Activated T-cell treated with anti-CD3 and anti-CD28 coated beads, Interleukin-2, amount 50 U/mL, for 48 hours (primary cell): ENCODE measurements around the gene SCAI.
"Not testable (repeated sequence)": the region's sequence is repeated elsewhere in the genome, so short reads cannot be mapped to it uniquely, and the experiment has no call there.

ENCODE experiments used
- DNase-seq, 2 experiments: peaks; one replicate each; pipeline ENCODE4 v3.0.0-alpha.2; 2020

Gene SCAI

DNA sequence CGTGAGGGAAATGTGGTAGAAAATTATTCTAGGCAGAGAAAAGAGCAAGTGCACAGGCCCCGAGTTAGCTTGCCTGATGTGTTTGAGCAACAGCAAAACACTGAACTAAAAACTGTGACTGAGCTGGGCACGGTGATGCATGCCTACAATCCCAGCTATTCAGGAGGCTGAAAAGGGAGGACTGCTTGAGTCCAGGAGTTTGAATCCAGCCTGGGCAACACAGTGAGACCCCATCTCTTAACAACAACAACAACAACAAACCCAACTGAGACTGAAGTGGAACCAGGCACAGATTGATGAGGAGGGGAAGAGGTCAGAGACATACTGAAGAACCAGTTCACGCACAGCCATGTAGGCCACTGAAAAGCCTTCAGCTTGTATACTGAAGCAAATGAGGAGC lies 42.5 kb downstream of the SCAI start:
- DNase-seq = no peak

DNA sequence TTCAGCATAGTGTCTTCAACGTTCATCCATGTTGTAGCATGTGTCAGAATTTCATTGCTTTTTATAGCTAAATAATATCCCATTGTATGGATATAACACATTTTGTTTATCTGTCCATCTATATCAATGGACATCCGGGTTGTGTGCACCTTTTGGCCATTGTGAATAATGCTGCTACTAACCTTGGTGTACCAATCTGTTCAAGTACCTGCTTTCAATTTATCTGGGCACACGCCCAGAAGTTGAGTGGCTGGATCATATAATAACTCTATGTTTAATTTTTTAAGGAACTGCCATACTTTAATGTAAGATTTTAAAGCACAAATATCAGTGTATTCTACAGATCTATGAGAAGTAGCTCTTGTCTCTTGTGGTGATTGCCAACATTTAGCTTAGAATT lies 43.5 kb downstream of the SCAI start:
- DNase-seq = no peak

DNA sequence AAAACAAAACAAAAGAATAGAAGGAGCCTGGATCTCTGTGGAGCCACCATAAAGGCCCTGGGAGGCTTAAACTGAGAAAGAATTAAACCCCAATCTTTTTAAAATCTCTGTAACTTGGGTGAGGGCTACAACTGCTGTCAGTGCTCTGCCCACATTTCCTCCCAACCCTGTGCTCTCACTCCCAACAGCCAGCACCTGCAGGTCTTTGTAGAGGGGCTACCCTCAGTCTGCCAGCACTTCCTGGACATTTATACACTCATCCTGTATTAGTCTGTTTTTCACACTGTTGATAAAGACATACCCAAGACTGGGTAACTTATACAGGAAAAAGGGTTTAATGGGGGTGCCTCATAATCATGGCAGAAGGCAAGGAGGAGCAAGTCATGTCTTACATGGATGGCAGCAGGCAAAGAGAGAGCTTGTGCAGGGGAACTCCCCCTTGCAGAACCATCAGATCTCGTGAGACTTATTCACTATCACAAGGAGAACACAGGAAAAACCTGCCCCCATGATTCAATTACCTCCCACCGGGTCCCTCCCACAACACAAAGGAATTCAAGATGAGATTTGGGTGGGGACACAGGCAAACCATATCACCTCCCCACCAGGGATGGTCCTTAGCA lies 47.4 kb downstream of the SCAI start:
- DNase-seq = no peak

DNA sequence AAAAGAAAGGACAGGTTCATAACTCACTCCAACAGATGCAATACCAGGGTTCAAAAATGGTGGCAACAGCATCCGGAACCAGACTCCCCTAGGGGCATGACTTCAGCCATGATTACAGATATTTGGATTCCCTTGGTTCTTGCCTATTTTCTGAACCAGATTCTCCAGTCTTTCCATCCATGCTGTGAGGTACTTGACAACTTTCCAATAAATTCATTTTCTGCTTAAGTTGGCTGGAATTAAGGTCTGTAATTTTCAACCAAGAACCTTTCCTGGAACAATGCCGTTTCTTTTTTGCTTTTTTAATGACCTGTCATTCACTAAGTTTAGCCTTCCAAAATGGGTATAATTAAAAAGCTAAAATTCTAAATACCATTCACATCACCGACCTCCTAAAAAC lies 52.2 kb downstream of the SCAI start:
- no peak for DNase-seq

DNA sequence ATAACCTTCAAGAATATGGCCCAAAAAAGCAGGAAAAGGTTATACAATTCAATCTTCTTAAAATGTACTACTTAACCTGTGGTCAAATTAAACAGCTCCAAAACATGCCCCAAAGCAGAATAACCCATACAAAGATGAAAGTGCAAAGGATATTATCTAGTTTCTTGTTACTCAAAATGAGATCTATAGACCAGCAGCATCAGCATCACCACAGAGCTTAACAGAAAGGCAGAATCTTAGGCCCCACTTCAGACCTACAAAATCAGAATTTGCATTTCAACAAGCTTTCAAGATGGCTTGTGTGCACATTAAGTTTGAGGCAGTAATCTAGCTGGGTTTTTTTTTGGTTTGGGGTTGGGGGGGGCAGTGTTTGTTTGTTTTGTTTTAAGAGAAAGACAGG lies 54.0 kb downstream of the SCAI start:
- no peak for DNase-seq

DNA sequence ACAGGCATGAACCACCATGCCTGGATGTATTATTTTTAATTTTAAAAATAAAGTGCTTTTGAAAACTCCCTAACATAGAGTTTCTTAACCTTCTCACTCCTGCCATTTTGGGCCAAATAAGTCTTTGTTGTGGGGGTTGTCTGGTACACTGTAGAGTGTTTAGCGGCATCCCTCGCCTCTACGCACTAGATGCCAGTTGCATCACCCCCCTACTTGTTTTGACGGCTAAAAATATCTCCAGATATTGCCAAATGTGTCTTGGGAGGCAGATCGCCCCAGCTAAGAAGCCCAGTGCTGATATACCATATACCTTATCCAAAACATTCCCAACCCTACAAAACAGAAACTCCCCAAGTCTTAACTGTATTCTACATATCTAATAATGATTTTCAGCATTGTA lies 54.6 kb downstream of the SCAI start:
- no peak for DNase-seq

DNA sequence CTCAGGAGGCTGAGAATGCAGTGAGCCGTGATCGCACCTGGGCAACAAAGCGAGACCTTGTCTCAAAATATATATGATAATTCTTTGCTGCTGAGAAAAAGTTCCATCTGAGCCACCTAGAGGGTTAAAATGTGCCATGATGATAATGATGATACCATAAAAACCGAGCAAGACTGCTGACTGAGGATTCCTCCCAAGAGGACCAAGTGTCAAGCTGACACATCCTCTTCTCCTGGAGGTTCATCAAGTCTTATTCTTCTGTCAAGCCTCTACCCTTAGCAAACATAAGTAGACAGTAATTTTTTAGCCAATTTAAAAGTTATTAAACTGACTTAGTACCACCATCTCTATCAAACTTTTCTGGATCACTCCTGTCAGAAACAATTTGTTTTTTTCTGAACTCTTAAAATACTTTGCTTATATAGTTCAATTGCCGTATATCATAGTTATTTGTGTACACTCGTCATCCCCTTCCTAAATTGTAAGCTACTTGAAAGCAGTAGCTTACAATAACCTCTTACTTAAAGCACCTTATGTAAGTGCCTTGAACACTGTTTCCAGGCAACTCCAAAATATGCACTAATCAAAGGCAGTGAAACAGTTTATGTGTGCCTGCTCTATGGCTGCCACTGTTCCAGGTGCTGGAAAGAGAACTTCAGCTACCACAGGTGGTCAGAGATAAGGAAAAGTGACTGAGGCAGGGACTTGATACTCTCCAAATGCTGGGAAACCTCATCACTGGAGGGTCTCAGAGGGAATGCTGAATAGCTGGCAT lies 57.4 kb downstream of the SCAI start:
- DNase-seq = no peak

DNA sequence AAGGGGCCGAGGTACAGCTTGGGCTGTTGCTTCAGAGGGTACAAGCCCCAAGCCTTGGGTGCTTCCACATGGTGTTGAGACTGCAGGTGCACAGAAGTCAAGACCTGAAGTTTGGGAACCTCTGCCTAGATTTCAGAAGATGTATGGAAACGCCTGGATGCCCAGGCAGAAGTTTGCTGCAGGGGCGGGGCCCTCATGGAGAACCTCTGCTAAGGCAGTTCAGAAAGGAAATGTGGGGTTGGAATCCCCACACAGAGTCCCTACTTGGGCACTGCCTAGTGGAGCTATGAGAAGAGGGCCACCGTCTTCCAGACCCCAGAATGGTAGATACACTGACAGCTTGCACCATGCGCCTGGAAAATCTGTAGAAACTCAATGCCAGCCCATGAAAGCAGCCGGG lies 61.1 kb downstream of the SCAI start:
- not testable (repeated sequence) for DNase-seq

DNA sequence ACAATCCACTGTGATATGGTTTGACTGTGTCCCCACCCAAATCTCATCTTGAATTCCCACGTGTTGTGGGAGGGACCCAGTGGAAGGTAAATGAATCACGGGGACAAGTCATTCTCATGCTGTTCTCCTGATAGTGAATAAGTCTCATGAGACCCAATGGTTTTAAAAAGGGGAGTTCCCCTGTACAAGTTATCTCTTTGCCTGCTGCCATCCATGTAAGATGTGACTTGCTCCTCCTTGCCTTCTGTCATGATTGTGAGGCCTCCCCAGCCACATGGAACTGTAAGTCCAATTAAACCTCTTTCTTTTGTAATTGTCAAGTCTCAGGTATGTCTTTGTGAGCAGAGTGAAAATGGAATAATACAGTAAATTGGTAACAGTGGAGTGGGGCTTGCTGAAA lies 62.5 kb downstream of the SCAI start:
- not testable (repeated sequence) for DNase-seq

DNA sequence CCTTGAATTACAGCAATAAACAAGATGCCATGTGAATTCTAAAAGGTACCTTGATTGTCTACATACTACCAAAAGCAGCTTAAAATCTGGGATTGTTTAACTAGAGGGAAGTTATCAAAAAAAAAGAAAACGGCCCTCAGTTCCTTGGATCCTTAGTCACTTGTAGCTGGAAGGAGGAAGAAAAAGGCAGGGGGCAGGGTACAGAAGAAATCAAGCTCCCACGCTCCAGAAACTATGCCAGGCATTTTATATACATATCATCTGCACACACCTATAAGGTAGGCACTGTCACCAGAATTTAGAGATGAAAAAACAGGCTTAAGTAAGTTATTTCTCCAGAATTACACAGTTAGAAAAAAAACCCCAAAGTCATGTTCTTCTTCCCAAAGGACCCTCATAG lies 63.4 kb downstream of the SCAI start:
- no peak for DNase-seq

DNA sequence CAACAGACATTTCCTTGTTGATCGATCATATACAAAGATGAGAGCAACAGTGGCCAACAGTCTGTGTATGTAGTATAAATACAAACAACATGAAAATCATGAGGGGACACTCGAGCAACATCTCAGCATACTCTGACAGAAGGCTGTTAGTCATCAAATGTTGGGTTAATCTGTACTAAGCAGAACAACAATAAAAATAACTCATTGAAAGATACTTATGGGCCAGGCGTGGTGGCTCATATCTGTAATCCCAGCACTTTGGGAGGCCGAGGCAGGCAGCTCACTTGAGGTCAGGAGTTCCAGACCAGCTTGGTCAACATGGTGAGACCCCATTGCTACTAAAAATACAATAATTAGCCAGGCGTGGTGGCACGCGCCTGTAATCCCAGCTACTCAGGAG lies 67.3 kb downstream of the SCAI start:
- no peak for DNase-seq

DNA sequence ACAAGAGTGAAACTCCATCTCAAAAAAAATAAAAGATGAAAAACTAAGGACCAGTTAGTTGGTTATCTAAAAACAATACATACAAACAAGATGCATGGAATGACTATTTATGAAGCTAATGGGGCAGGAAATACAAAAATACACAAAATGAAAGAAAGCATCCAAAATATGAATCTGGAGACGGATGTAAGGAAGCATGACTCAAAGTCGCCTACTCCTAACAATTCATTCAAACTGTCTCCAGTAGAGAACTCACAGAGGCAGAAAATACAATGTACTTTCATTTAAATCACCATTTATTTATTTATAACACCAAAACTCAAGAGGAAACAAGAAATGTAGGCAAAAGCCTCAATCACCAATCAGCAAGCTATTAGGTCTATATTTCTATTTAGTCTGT lies 68.4 kb downstream of the SCAI start:
- no peak for DNase-seq

DNA sequence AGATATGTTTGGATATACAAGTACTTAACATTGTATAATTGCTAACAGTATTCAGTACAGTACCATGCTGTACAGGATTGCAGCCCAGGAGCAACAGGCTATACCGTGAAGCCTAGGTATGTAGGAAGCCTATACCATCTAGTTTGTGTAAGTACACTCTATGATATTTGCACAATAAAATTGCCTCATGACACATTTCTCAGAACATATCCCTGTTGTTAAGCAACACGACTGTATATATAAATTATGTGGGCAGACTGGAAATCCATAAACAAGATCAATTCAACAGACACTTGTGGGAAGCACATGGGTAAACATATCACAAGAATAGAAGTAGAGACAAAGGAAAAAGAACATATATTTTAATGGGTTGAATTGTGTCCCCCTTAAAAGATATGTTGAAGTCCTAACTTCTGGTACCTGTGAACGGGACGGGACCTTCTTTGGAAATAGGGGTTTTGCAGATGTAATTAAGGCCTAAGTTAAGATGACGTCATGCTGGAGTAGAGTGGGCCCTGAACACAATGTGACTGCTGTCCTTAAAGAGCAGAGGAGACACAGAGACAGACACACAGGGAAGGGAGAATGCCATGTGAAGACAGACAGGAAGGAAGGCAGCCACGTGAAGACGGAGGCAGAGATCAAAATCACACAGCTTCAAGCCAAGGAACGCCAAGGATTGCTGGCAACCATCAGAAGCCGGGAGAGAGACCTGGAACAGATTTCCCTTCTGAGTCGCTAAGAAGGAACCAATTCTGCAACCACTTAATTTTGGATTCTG lies 76.3 kb downstream of the SCAI start:
- no peak for DNase-seq

DNA sequence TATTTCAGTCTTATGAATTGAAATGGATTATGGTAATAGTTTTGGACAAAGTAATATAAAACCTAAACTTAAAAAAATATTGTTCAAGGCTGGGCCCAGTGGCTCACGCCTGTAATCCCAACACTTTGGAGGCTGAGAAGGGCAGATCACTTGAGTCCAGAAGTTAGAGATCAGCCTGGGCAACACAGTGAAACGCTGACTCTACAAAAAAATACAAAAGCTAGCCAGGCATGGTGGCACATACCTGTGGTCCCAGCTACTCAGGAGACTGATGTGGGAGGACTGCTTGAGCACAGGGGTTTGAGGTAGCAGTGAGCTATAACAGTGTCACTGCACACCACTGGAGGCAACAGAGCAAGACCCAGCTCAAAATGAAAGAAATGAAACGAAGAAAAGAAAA lies 81.9 kb downstream of the SCAI start:
- DNase-seq = no peak

DNA sequence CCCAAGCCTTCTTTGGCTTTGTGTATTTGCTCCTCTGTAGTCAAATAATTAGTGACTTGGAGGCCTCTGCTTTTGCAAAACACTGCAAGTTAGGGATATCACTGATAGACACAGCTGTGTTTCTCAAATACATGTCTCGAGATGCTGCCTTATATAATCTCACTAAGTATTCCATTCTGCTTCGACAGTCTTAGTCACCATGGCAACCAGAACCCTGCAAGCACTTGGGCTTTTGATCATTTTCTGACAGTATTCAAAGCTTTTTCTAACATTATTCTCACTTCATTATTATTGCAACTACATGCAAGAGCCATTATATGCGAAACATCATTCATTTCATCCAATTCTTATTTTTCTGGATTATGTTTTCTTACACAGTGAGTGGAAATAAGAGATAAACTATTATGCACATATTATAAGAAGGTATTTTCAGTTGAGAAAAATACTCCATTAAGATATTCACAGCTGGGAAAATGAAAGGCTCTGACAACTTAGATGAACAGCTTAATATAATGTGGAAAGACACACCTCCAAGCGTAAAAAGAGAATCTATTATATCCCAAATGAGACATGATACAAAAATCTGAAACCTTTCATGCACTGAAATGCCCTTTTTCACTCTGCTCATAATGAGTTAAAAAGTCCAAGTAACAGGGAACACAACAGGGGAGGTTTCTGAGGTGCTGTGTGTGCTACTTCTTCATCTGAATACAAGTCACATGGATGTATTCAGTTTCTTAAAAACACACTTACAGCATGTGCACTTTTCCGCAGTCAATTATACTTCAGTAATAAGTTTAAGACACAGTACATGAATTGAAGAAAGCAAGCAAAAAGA lies 93.9 kb downstream of the SCAI start:
- no peak for DNase-seq

DNA sequence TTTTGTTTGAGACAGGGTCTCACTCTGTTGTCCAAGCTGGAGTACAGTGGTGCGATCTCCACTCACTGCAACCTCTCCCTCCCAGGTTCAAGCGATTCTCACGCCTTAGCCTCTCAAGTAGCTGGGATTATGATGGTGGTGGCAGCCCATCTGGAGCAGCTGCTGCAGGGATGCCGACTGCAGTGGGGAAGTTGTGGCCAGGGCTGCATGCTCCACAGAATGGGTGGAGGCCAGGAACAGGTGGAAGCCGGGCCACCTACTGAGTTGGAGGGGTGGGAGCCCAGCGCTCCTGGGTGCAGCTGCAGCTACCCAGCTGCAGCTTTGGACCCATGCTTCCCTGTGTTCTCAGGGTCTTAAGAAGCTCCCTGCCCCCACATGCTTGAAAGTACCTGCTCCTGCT lies 99.7 kb downstream of the SCAI start:
- DNase-seq = no peak

DNA sequence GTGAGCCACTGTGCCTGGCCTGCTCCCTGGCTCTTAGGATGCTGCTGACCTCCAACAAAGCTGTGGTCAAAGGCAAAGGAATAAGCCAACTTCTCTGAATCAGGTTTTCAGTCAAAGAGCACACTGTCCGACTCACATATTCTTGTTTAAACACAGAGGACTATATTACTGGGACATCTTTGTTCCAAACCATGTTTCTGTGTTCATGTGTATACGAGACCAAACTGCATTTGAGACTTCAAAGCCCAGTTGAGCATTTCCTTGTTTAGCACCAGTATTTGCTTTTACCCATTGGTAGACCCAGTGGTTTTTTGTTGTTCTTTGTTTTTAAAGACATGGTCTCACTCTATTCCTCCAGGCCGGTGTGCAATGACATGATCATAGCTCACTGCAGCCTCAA lies 100.2 kb downstream of the SCAI start:
- no peak for DNase-seq

DNA sequence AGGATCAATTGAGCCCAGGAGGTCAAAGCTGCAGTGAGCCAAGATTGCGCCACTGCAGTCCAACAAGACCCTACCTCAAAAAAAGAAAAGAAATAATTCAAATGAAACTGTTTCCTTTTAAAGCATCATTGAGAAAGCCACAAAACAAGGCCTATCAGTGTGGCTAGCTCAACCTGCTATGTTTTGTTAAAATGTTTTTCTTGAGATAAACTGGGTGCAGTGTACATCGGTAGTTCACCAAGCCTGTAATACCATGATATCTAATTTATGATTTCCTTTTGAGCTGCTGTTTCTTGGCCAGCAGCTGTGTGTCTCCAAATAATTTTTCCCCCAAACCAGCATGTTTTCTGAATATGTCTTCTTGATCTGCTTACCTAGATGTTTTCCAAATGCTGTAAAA lies 105.2 kb downstream of the SCAI start:
- no peak for DNase-seq

DNA sequence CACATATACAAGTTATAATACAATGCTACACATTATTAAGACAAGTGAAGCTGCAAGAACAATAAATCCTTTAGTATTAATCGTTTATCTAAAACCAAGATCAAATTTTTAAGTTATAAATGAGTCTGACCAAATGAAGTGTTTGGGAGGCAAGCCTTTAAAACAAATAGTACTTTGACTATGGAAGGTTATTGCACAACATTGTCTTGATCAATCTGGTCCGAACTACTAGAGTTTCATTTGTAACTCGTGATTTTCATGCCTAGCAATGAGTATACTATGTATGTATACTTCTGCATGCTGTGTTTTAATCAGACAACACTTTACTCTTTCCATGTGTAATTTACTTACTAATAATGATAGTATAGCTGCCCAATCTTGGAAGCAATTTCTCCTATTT lies 115.3 kb downstream of the SCAI start:
- DNase-seq = no peak

DNA sequence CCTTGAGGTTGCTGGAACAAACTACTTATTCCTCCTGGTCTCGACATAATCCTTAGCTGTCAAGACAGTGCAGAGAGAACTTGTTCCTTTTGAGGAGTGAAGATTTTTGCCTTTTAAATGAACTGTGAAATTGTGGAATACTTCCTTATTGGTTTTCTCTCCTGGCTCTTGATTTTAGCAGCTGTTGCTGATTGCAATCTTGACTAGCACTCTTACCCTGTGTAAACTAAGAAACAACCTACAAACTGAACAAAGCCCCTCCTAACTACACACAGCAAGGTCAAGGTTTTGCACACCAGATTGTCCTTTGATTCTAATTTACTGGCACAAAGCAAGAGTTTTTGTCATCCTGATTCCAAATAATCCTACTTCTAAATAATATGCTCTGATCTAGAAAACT lies 118.4 kb downstream of the SCAI start:
- no peak for DNase-seq

DNA sequence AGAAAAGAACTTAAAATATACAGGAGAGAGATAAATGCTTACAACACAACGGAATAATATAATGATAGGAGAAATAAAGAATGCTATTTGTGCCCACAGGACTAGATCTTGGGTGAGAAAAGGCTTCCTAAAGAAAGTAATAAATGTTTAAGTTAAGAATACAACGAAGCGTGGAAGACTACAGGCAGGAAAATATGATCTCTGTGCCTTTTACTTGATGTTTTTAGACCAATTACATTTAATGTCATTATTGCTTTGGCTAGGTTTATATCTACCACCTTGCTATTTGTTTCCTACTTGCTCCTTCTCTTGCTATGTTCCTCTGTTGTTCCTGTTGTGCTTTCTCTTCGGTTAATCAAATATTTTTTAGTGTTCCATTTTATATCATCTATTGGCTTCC lies 122.3 kb downstream of the SCAI start:
- DNase-seq = no peak

DNA sequence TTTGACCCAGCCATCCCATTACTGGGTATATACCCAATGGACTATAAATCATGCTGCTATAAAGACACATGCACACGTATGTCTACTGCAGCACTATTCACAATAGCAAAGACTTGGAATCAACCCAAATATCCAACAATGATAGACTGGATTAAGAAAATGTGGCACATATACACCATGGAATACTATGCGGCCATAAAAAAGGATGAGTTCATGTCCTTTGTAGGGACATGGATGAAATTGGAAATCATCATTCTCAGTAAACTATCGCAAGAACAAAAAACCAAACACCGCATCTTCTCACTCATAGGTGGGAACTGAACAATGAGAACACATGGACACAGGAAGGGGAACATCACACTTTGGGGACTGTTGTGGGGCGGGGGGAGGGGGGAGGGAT lies 127.7 kb downstream of the SCAI start:
- not testable (repeated sequence) for DNase-seq

DNA sequence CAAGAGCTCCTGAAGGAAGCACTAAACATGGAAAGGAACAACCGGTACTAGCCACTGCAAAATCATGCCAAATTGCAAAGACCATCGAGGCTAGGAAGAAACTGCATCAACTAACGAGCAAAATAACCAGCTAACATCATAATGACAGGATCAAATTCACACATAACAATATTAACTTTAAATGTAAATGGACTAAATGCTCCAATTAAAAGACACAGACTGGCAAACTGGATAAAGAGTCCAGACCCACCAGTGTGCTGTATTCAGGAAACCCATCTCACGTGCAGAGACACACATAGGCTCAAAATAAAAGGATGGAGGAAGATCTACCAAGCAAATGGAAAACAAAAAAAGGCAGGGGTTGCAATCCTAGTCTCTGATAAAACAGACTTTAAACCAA lies 131.3 kb downstream of the SCAI start:
- DNase-seq = not testable (repeated sequence)
